ENCODE data around the gene VKORC1.
"Not testable (repeated sequence)": the region's sequence is repeated elsewhere in the genome, so short reads cannot be mapped to it uniquely, and the experiment has no call there.

Gene VKORC1

GRCh38 chr16:31141071-31141469 is 46.5 kb upstream of the VKORC1 start:
- not testable (repeated sequence) for H3K9ac ChIP-seq (ENCODE audit: low read length); H3K4ac ChIP-seq (ENCODE audit: low read depth, low read length); H3K23ac ChIP-seq (ENCODE audit: low read length); H4K8ac ChIP-seq (ENCODE audit: low read depth, low read length); H3K36me3 ChIP-seq (ENCODE audit: control insufficient read depth, insufficient read depth, low read length); H3K79me2 ChIP-seq (ENCODE audit: control insufficient read depth, insufficient read depth, low read length); DNase-seq; H2BK15ac ChIP-seq (replicated peaks; ENCODE audit: low read depth); H3K18ac ChIP-seq (ENCODE audit: low read length); H3K27ac ChIP-seq (ENCODE audit: low read depth, low read length); H2BK5ac ChIP-seq (ENCODE audit: low read length); H2BK120ac ChIP-seq (ENCODE audit: low read depth, low read length); H3K27me3 ChIP-seq (ENCODE audit: insufficient read depth, low read length, poor library complexity); H3K4me3 ChIP-seq (ENCODE audit: low read length); H4K5ac ChIP-seq (ENCODE audit: low read length); H2AK5ac ChIP-seq (ENCODE audit: low read length); H3K4me2 ChIP-seq (ENCODE audit: low read length); H3K79me1 ChIP-seq (ENCODE audit: low read length)
- Histone ChIP-seq H3K56ac (ENCODE audit: low read length) (peak overlapping the region; percentile 79), H3K4me1 (ENCODE audit: control insufficient read depth, low read depth, low read length) (peaks cover 14% of the 10 kb centered on the region)
- no CpG with 5 or more reads among the region's 9 CpGs for WGBS (ENCODE audit: extremely low coverage, insufficient coverage, low lambda C conversion rate)

GRCh38 chr16:31138621-31139578 is 44.3 kb upstream of the VKORC1 start:
- no peak overlapping the region for H4K8ac ChIP-seq (ENCODE audit: low read depth, low read length)
- H2AK5ac ChIP-seq (ENCODE audit: low read length) = peak overlapping the region; percentile 7
- H3K79me2 ChIP-seq (ENCODE audit: control insufficient read depth, insufficient read depth, low read length) = peaks cover 8% of the 10 kb centered on the region
- no peak overlapping the region for H3K4me3 ChIP-seq (ENCODE audit: low read length)
- peak overlapping the region; percentile 46 for H3K18ac ChIP-seq (ENCODE audit: low read length)
- H3K4me1 ChIP-seq (ENCODE audit: control insufficient read depth, low read depth, low read length) = peaks cover 18% of the 10 kb centered on the region
- WGBS (ENCODE audit: extremely low coverage, insufficient coverage, low lambda C conversion rate) = no CpG with 5 or more reads among the region's 27 CpGs
- no peak overlapping the region for H4K5ac ChIP-seq (ENCODE audit: low read length)
- no peaks in the 10 kb centered on the region for H3K36me3 ChIP-seq (ENCODE audit: control insufficient read depth, insufficient read depth, low read length)
- H3K79me1 ChIP-seq (ENCODE audit: low read length) = peaks cover 6% of the 10 kb centered on the region
- H3K56ac ChIP-seq (ENCODE audit: low read length) = peak overlapping the region; percentile 79
- peak overlapping the region; percentile 50 for H3K9ac ChIP-seq (ENCODE audit: low read length)
- H2BK15ac ChIP-seq (replicated peaks; ENCODE audit: low read depth) = no peak overlapping the region
- no peak overlapping the region for H3K27ac ChIP-seq (ENCODE audit: low read depth, low read length)
- H2BK120ac ChIP-seq (ENCODE audit: low read depth, low read length) = no peak overlapping the region
- no peaks in the 10 kb centered on the region for H3K27me3 ChIP-seq (ENCODE audit: insufficient read depth, low read length, poor library complexity)
- H3K4ac ChIP-seq (ENCODE audit: low read depth, low read length) = no peak overlapping the region
- H3K23ac ChIP-seq (ENCODE audit: low read length) = peak overlapping the region; percentile 85
- peak overlapping the region; percentile 9 for H3K4me2 ChIP-seq (ENCODE audit: low read length)
- H2BK5ac ChIP-seq (ENCODE audit: low read length) = peak overlapping the region; percentile 39
- peak; percentile 89 for DNase-seq

GRCh38 chr16:31136822-31137499 is 42.4 kb upstream of the VKORC1 start:
- not testable (repeated sequence) for H3K9ac ChIP-seq (ENCODE audit: low read length); H3K23ac ChIP-seq (ENCODE audit: low read length); H4K5ac ChIP-seq (ENCODE audit: low read length); H2AK5ac ChIP-seq (ENCODE audit: low read length); H2BK15ac ChIP-seq (replicated peaks; ENCODE audit: low read depth); H3K4me3 ChIP-seq (ENCODE audit: low read length); H3K4me2 ChIP-seq (ENCODE audit: low read length); H2BK5ac ChIP-seq (ENCODE audit: low read length); H2BK120ac ChIP-seq (ENCODE audit: low read depth, low read length); H3K4ac ChIP-seq (ENCODE audit: low read depth, low read length); H3K27me3 ChIP-seq (ENCODE audit: insufficient read depth, low read length, poor library complexity); H4K8ac ChIP-seq (ENCODE audit: low read depth, low read length); H3K18ac ChIP-seq (ENCODE audit: low read length); DNase-seq; H3K36me3 ChIP-seq (ENCODE audit: control insufficient read depth, insufficient read depth, low read length); H3K27ac ChIP-seq (ENCODE audit: low read depth, low read length); H3K56ac ChIP-seq (ENCODE audit: low read length)
- Histone ChIP-seq H3K79me2 (ENCODE audit: control insufficient read depth, insufficient read depth, low read length) (peaks cover 17% of the 10 kb centered on the region), H3K79me1 (ENCODE audit: low read length) (peaks cover 16% of the 10 kb centered on the region), H3K4me1 (ENCODE audit: control insufficient read depth, low read depth, low read length) (peaks cover 18% of the 10 kb centered on the region)
- no CpG with 5 or more reads among the region's 20 CpGs for WGBS (ENCODE audit: extremely low coverage, insufficient coverage, low lambda C conversion rate)

- H3K27ac ChIP-seq (ENCODE audit: low read depth, low read length) = no peak overlapping the region
These were observed 41.7 kb upstream of the VKORC1 start for GRCh38 chr16:31136287-31136662.

GRCh38 chr16:31135535-31136286 is 41.1 kb upstream of the VKORC1 start, which contains the start of gene PRSS8:
TSS of gene PRSS8 (minus strand) at chr16:31135727. CDS start at chr16:31135498, 229 bp downstream.
- DNase-seq = peak; percentile 64
- peak within 1 kb of the TSS; percentile 78 for H3K4me3 ChIP-seq (ENCODE audit: low read length)
- peak within 1 kb of the TSS; percentile 74 for H3K27ac ChIP-seq (ENCODE audit: low read depth, low read length)

More at GRCh38 chr16:31136287-31136662, 41.7 kb upstream of the VKORC1 start:
- Histone ChIP-seq H2BK5ac (ENCODE audit: low read length) (no peak overlapping the region), H2BK120ac (ENCODE audit: low read depth, low read length) (no peak overlapping the region), H3K79me1 (ENCODE audit: low read length) (peaks cover 16% of the 10 kb centered on the region), H3K9ac (ENCODE audit: low read length) (no peak overlapping the region), H3K18ac (ENCODE audit: low read length) (no peak overlapping the region), H3K27me3 (ENCODE audit: insufficient read depth, low read length, poor library complexity) (no peaks in the 10 kb centered on the region), H3K4me2 (ENCODE audit: low read length) (no peak overlapping the region), H3K23ac (ENCODE audit: low read length) (no peak overlapping the region), H2BK15ac (replicated peaks; ENCODE audit: low read depth) (no peak overlapping the region), H3K79me2 (ENCODE audit: control insufficient read depth, insufficient read depth, low read length) (peaks cover 17% of the 10 kb centered on the region), H4K8ac (ENCODE audit: low read depth, low read length) (no peak overlapping the region), H2AK5ac (ENCODE audit: low read length) (no peak overlapping the region), H3K4me1 (ENCODE audit: control insufficient read depth, low read depth, low read length) (peaks cover 15% of the 10 kb centered on the region), H3K4ac (ENCODE audit: low read depth, low read length) (no peak overlapping the region), H3K36me3 (ENCODE audit: control insufficient read depth, insufficient read depth, low read length) (peaks cover 2% of the 10 kb centered on the region), H4K5ac (ENCODE audit: low read length) (no peak overlapping the region), H3K56ac (ENCODE audit: low read length) (peak overlapping the region; percentile 15), H3K4me3 (ENCODE audit: low read length) (no peak overlapping the region)
- DNase-seq = no peak
- WGBS (ENCODE audit: extremely low coverage, insufficient coverage, low lambda C conversion rate) = no CpG with 5 or more reads among the region's 6 CpGs

More at GRCh38 chr16:31135535-31136286, 41.1 kb upstream of the VKORC1 start, which contains the start of gene PRSS8:
- H3K56ac ChIP-seq (ENCODE audit: low read length) = peak within 1 kb of the TSS; percentile 94
- peaks cover 16% of the 10 kb centered on the region for H3K79me1 ChIP-seq (ENCODE audit: low read length)
- H2BK5ac ChIP-seq (ENCODE audit: low read length) = peak within 1 kb of the TSS; percentile 70
- peaks cover 2% of the 10 kb centered on the region for H3K36me3 ChIP-seq (ENCODE audit: control insufficient read depth, insufficient read depth, low read length)
- H4K8ac ChIP-seq (ENCODE audit: low read depth, low read length) = no peak within 1 kb of the TSS
- peak within 1 kb of the TSS; percentile 96 for H3K9ac ChIP-seq (ENCODE audit: low read length)
- peak within 1 kb of the TSS; percentile 93 for H2AK5ac ChIP-seq (ENCODE audit: low read length)
- H2BK120ac ChIP-seq (ENCODE audit: low read depth, low read length) = no peak within 1 kb of the TSS
- peak within 1 kb of the TSS; percentile 51 for H3K4me2 ChIP-seq (ENCODE audit: low read length)
- peak within 1 kb of the TSS; percentile 83 for H3K18ac ChIP-seq (ENCODE audit: low read length)
- no peak within 1 kb of the TSS for H2BK15ac ChIP-seq (replicated peaks; ENCODE audit: low read depth)
- H3K4me1 ChIP-seq (ENCODE audit: control insufficient read depth, low read depth, low read length) = peaks cover 15% of the 10 kb centered on the region
- H3K23ac ChIP-seq (ENCODE audit: low read length) = no peak within 1 kb of the TSS
- H3K27me3 ChIP-seq (ENCODE audit: insufficient read depth, low read length, poor library complexity) = no peaks in the 10 kb centered on the region
- no CpG with 5 or more reads among the region's 22 CpGs for WGBS (ENCODE audit: extremely low coverage, insufficient coverage, low lambda C conversion rate)
- no peak within 1 kb of the TSS for H4K5ac ChIP-seq (ENCODE audit: low read length)
- peaks cover 17% of the 10 kb centered on the region for H3K79me2 ChIP-seq (ENCODE audit: control insufficient read depth, insufficient read depth, low read length)
- H3K4ac ChIP-seq (ENCODE audit: low read depth, low read length) = peak within 1 kb of the TSS; percentile 87

Data from mesendoderm (in vitro differentiated cells).